Right lobe of liver (tissue), 6 donors: Measurements from ENCODE around the gene MCM10. TPM values are rescaled to one million over a fixed set of nuclear protein-coding genes. Genes with fewer than 3 reads are reported as not detected.

Experiments
- ATAC-seq, 4 donors: fragments of 200-7000 bp; cut with Tn5 transposase; one replicate each; pipeline ENCODE4 v1.9.1; 2020; ENCODE audit warnings: mild to moderate bottlenecking in 4 of 4, moderate library complexity in 4 of 4
- DNase-seq, 3 donors: peaks; one replicate each; pipeline ENCODE4 v3.0.0-alpha.2; 2020
- H3K27ac ChIP-seq, 3 donors: fragments of 200-600 bp; one replicate each; pipeline ENCODE4 v1.8.0; 2022
- H3K27me3 ChIP-seq, 2 donors: fragments of 200-600 bp; one replicate each; pipeline ENCODE4 v1.8.0; 2022
- H3K36me3 ChIP-seq, 4 donors: fragments of 200-600 bp; sonication (generic) in 1 of 4; one replicate each; pipeline versions ENCODE4 v1.5.1 to v1.8.0; 2017 to 2022; ENCODE audit warnings: control low read depth in 1 of 4
- H3K4me1 ChIP-seq, 4 donors: fragments of 200-600 bp; sonication (generic) in 1 of 4; one replicate each; pipeline versions ENCODE4 v1.5.1 to v1.8.0; 2017 to 2022; ENCODE audit warnings: control low read depth in 1 of 4
- H3K4me3 ChIP-seq, 3 donors: fragments of 200-600 bp; one replicate each; pipeline ENCODE4 v1.8.0; 2022
- H3K9me3 ChIP-seq, 4 donors: fragments of 200-600 bp; sonication (generic) in 1 of 4; one replicate each; pipeline versions ENCODE4 v1.5.1 to v1.8.0; 2017 to 2022; ENCODE audit warnings: control low read depth in 1 of 4
- POLR2A ChIP-seq: fragments of 450-650 bp; IDR thresholded peaks from one replicate; pipeline ENCODE4 v1.6.1; 2017; ENCODE audit warnings: antibody characterized with exemption, mild to moderate bottlenecking
- WGBS: methylation state at CpG from one replicate; pipeline ENCODE4 v1.1.6; 2018; ENCODE audit warnings: low coverage, low lambda C conversion rate; ENCODE audit not compliant: insufficient coverage; ENCODE audit errors: missing lambda C conversion rate; 5-methylcytosine and 5-hydroxymethylcytosine counted together
- intact Hi-C, 2 donors: fragments of 100-400 bp; cut with DNase I; formaldehyde crosslinking; loops; one replicate each; pipeline versions ENCODE4 v1.11.2 to v1.14.1; 2022
- total RNA-seq, 6 experiments: library from RNA; depleted of rRNA in 2 of 6; stranded (reverse); fragments of >200 nt in 2 of 6; fragmentation: NEBNext Ultra II Directional in 3 of 6; extraction: Animal tissue kit (Norgen Biotek cat#: 25700) in 3 of 6; gene quantifications; one replicate each; pipeline versions ENCODE4 v1.1.0 to v1.2.4, GENCODE V29; 2016 to 2023
- TF ChIP-seq, protein P1 (sequence below), 4 donors: fragments of 200-600 bp in 3 of 4; fragments of 450-650 bp in 1 of 4; IDR thresholded peaks; one replicate each; pipeline versions ENCODE4 v1.5.1 to v1.8.0; 2016 to 2022; ENCODE audit warnings: antibody characterized with exemption in 4 of 4, mild to moderate bottlenecking in 2 of 4
- donor health status: DM: no; HTN: yes; CAD: no.
- donor health status: DM: no; HTN: no; CAD: no.
- donor health status: DM: no; HTN: no; CAD: no.
- donor health status: DM: no; HTN: yes; CAD: no.
- donor health status: DM: no; HTN: yes; CAD: no.

The MCM10 gene
- total RNA-seq, 6 experiments from 2014 or later, result 0.05 to 6.4 (median 0.64) TPM; not detected in 1

DNA sequence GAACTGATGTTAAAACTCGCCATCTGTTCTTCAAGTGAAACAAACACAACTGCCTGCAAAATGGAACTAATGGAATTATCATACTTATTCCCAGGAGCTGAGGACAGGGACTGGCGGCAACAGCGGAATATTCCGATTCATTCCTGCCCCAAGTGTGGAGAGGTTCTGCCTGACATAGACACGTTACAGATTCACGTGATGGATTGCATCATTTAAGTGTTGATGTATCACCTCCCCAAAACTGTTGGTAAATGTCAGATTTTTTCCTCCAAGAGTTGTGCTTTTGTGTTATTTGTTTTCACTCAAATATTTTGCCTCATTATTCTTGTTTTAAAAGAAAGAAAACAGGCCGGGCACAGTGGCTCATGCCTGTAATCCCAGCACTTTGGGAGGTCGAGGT lies 24.7 kb upstream of the MCM10 start:
- no peak overlapping the region for H3K27ac ChIP-seq
- H3K4me1 ChIP-seq, result no peaks in the 10 kb centered on the region
- no peaks in the 10 kb centered on the region for H3K9me3 ChIP-seq
- H3K36me3 ChIP-seq, result peaks cover 4 to 75% (median 28%) of the 10 kb centered on the region in 4 donors
- no peak for ATAC-seq
- 91% methylated on average over 8 of the region's 8 CpGs for WGBS
- no peak for DNase-seq
- no peak overlapping the region for H3K4me3 ChIP-seq
- intact Hi-C loops, result no loop called here
- H3K27me3 ChIP-seq, result no peaks in the 10 kb centered on the region
- no peak for TF ChIP-seq POLR2A
- TF ChIP-seq, protein P1, sequence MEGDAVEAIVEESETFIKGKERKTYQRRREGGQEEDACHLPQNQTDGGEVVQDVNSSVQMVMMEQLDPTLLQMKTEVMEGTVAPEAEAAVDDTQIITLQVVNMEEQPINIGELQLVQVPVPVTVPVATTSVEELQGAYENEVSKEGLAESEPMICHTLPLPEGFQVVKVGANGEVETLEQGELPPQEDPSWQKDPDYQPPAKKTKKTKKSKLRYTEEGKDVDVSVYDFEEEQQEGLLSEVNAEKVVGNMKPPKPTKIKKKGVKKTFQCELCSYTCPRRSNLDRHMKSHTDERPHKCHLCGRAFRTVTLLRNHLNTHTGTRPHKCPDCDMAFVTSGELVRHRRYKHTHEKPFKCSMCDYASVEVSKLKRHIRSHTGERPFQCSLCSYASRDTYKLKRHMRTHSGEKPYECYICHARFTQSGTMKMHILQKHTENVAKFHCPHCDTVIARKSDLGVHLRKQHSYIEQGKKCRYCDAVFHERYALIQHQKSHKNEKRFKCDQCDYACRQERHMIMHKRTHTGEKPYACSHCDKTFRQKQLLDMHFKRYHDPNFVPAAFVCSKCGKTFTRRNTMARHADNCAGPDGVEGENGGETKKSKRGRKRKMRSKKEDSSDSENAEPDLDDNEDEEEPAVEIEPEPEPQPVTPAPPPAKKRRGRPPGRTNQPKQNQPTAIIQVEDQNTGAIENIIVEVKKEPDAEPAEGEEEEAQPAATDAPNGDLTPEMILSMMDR (IDR thresholded peaks at IDR 0.05), result no peak

DNA sequence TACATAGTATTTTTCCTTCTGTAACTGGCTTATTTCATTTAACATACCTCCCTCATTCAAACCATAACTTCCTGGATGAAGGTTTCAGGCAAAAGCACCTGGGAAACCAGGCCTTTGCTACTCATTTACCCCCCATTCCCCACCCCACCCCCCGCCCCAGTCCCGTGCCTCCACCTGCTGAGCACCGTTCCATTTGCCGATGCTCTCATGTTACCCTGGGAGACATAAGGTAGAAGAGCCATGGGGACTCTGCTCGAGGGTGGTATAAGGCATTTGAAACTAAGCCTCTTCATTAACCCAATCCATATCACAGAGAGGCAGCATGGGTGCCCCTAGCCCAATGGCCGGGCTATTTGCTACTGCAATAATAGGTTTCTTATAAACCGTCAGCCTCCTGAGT lies 22.2 kb upstream of the MCM10 start:
- DNase-seq (no peak), ATAC-seq (no peak)
- 88% methylated on average over 6 of the region's 7 CpGs for WGBS
- H3K4me3 ChIP-seq, result no peak overlapping the region
- H3K4me1 ChIP-seq, result no peaks in the 10 kb centered on the region
- TF ChIP-seq, protein P1 (IDR thresholded peaks at IDR 0.05), result no peak
- no peak for TF ChIP-seq POLR2A
- no peaks in the 10 kb centered on the region for H3K9me3 ChIP-seq
- H3K36me3 ChIP-seq, result peaks cover 4 to 52% (median 16%) of the 10 kb centered on the region in 4 donors
- intact Hi-C loops, result no loop called here
- H3K27me3 ChIP-seq, result no peaks in the 10 kb centered on the region
- H3K27ac ChIP-seq, result no peak overlapping the region

DNA sequence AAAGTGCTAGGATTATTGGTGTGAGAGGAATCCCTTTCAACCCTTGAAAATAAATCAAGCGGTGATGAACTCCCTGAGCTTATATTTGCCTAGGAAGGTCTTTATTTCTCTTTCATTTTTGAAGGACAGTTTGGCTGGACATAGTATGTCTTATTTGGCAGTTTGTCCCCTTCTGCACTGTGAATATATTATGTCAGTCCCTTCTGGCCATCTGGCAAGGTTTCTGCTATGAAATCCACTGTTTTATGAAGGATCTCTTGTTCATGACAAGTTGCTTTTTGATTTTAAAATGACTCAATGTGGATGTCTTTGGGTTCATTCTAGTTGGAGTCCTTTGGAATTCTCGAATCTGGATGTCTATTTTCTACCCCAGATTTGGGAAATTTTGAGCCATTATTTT lies 21.7 kb upstream of the MCM10 start:
- H3K4me1 ChIP-seq, result no peaks in the 10 kb centered on the region
- H3K27me3 ChIP-seq, result no peaks in the 10 kb centered on the region
- no peaks in the 10 kb centered on the region for H3K9me3 ChIP-seq
- DNase-seq (no peak), ATAC-seq (no peak)
- H3K4me3 ChIP-seq, result no peak overlapping the region
- peaks cover 4 to 46% (median 13%) of the 10 kb centered on the region in 4 donors for H3K36me3 ChIP-seq
- intact Hi-C loops, result no loop called here
- H3K27ac ChIP-seq, result no peak overlapping the region
- TF ChIP-seq, protein P1 (IDR thresholded peaks at IDR 0.05), result no peak
- WGBS, result 79% methylated on average over 2 of the region's 2 CpGs

DNA sequence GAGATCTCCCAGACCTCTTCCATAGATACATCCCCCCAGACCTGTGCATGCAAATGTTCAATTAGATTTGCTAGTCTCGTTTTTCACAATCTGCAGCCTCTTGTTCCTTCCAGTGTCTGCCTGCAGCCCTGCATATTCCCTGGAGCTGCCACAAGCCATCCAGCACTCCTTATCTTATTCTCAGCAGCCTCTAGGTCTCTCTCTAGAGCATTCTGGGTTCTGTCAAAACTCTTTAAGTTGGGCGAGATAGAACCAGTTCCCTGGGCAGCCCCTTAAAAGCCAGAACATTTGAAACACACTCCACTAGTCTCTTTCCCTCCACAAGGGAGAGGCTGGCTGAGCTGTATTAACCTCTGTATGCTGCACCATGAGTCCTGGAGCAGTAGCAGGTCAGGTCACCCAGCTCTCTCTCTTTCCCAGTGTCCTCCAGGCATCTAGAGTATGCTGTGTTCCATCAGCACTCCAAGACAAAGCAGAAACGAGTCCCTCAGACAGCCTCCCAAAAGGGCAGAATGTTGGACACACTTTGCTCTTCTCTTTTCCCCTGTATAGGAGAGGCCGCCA lies 20.6 kb upstream of the MCM10 start:
- H3K4me1 ChIP-seq, result no peaks in the 10 kb centered on the region
- 75% methylated on average over 2 of the region's 4 CpGs for WGBS
- H3K27me3 ChIP-seq, result no peaks in the 10 kb centered on the region
- peaks cover under 1 to 36% (median 8%) of the 10 kb centered on the region in 4 donors for H3K36me3 ChIP-seq
- no peak for DNase-seq
- no peak overlapping the region for H3K27ac ChIP-seq
- intact Hi-C loops, result no loop called here
- TF ChIP-seq, protein P1 (IDR thresholded peaks at IDR 0.05), result no peak
- no peak for TF ChIP-seq POLR2A
- H3K4me3 ChIP-seq, result no peak overlapping the region
- no peaks in the 10 kb centered on the region for H3K9me3 ChIP-seq
- ATAC-seq, result no peak

DNA sequence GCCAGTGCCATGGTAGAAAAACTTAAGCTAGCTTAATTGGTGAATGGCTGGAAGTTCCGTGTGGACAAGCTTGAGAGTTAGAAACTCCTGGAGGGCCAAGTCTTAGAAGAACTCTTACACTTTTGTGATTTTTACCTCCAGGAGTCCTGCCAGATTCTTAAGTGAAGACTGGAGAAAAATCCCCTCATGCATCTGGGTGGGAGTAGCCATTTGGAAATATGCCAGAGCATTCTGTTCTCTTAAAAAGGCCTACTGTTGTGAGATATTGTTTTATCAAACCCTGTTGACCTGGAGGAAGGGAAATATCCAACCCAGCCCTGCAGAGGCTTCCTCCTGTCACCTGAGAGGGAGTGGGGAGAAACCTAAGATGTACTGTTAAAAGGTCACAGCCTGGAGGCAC lies 17.6 kb upstream of the MCM10 start:
- peaks cover 0 to 10% (median 2%) of the 10 kb centered on the region in 4 donors for H3K4me1 ChIP-seq
- TF ChIP-seq POLR2A, result no peak
- intact Hi-C loops, result no loop called here
- no peak overlapping the region for H3K4me3 ChIP-seq
- no peak overlapping the region for H3K27ac ChIP-seq
- H3K36me3 ChIP-seq, result peaks cover 0 to 13% (median 0%) of the 10 kb centered on the region in 4 donors
- DNase-seq, result no peak
- WGBS, result no CpG with 5 or more reads among the region's 1 CpG
- H3K27me3 ChIP-seq, result no peaks in the 10 kb centered on the region
- ATAC-seq, result no peak
- no peaks in the 10 kb centered on the region for H3K9me3 ChIP-seq
